ENCODE measurements around the gene C10orf105. TPM values are rescaled to one million over a fixed set of nuclear protein-coding genes. Genes with fewer than 3 reads are reported as not detected.

The C10orf105 gene
- total RNA-seq, 2 donors from 2014 or later, result 0.14 TPM; not detected in 1

- H3K9me3 ChIP-seq, result no peaks in the 10 kb centered on the region
- H3K4me1 ChIP-seq (ENCODE audit: control insufficient read depth in 1 of 2, low read depth in 2 of 2), result peaks cover 29 to 39% of the 10 kb centered on the region in 2 donors
- ATAC-seq (ENCODE audit: insufficient number of reproducible peaks, low FRiP score, low read depth) (no peak), DNase-seq (ENCODE audit: low spot score) (no peak)
- no peaks in the 10 kb centered on the region for H3K27me3 ChIP-seq (replicated peaks; ENCODE audit: insufficient read depth)
- no peaks in the 10 kb centered on the region for H3K36me3 ChIP-seq
- H3K27ac ChIP-seq, result no peak overlapping the region
- TF ChIP-seq CTCF (IDR thresholded peaks at IDR 0.05), result no peak
- no peak overlapping the region for H3K4me3 ChIP-seq
These were observed 8.4 kb downstream of the C10orf105 start for GRCh38 chr10:71711052-71711623.

GRCh38 chr10:71710519-71710918 is 9.1 kb downstream of the C10orf105 start:
- H3K27ac ChIP-seq, result no peak overlapping the region
- no peak for TF ChIP-seq CTCF (IDR thresholded peaks at IDR 0.05)

GRCh38 chr10:71708897-71709882 is 10.4 kb downstream of the C10orf105 start:
- Histone ChIP-seq H3K9me3 (no peaks in the 10 kb centered on the region), H3K4me3 (no peak overlapping the region), H3K4me1 (ENCODE audit: control insufficient read depth in 1 of 2, low read depth in 2 of 2) (peaks cover 17 to 19% of the 10 kb centered on the region in 2 donors), H3K27ac (no peak overlapping the region), H3K36me3 (no peaks in the 10 kb centered on the region), H3K27me3 (replicated peaks; ENCODE audit: insufficient read depth) (no peaks in the 10 kb centered on the region)
- ATAC-seq (ENCODE audit: insufficient number of reproducible peaks, low FRiP score, low read depth), result no peak
- TF ChIP-seq CTCF (IDR thresholded peaks at IDR 0.05), result no peak
- DNase-seq (ENCODE audit: low spot score), result no peak

More at GRCh38 chr10:71710519-71710918, 9.1 kb downstream of the C10orf105 start:
- Histone ChIP-seq H3K36me3 (no peaks in the 10 kb centered on the region), H3K4me3 (no peak overlapping the region), H3K9me3 (no peaks in the 10 kb centered on the region), H3K27me3 (replicated peaks; ENCODE audit: insufficient read depth) (no peaks in the 10 kb centered on the region), H3K4me1 (ENCODE audit: control insufficient read depth in 1 of 2, low read depth in 2 of 2) (peaks cover 29 to 32% of the 10 kb centered on the region in 2 donors)
- DNase-seq (ENCODE audit: low spot score), result no peak
- no peak for ATAC-seq (ENCODE audit: insufficient number of reproducible peaks, low FRiP score, low read depth)

GRCh38 chr10:71708301-71708703 is 11.3 kb downstream of the C10orf105 start:
- Histone ChIP-seq H3K4me3 (no peak overlapping the region), H3K27me3 (replicated peaks; ENCODE audit: insufficient read depth) (no peaks in the 10 kb centered on the region), H3K4me1 (ENCODE audit: control insufficient read depth in 1 of 2, low read depth in 2 of 2) (peaks cover 8 to 10% of the 10 kb centered on the region in 2 donors), H3K27ac (no peak overlapping the region), H3K36me3 (no peaks in the 10 kb centered on the region), H3K9me3 (no peaks in the 10 kb centered on the region)
- ATAC-seq (ENCODE audit: insufficient number of reproducible peaks, low FRiP score, low read depth) (no peak), DNase-seq (ENCODE audit: low spot score) (no peak)
- peak; percentile 64 for TF ChIP-seq CTCF (IDR thresholded peaks at IDR 0.05)

- no peak overlapping the region for H3K27ac ChIP-seq
- ATAC-seq (ENCODE audit: insufficient number of reproducible peaks, low FRiP score, low read depth) (no peak), DNase-seq (ENCODE audit: low spot score) (no peak)
- no peak for TF ChIP-seq CTCF (IDR thresholded peaks at IDR 0.05)
- H3K4me1 ChIP-seq (ENCODE audit: control insufficient read depth in 1 of 2, low read depth in 2 of 2), result peaks cover 0 to under 1% of the 10 kb centered on the region in 2 donors
- H3K27me3 ChIP-seq (replicated peaks; ENCODE audit: insufficient read depth), result no peaks in the 10 kb centered on the region
- no peaks in the 10 kb centered on the region for H3K9me3 ChIP-seq
- H3K4me3 ChIP-seq, result no peak overlapping the region
- no peaks in the 10 kb centered on the region for H3K36me3 ChIP-seq
These were observed 12.3 kb downstream of the C10orf105 start for GRCh38 chr10:71707240-71707789.
